ENCODE data around the gene CLCN2.

GRCh38 chr3:184354754-184355153 is 6.7 kb downstream of the CLCN2 start:
- TF ChIP-seq POLR2A (IDR thresholded peaks at IDR 0.05; ENCODE audit: low read depth) (no peak), POLR2AphosphoS5 (IDR thresholded peaks at IDR 0.05) (no peak), EP300 (IDR thresholded peaks at IDR 0.05) (no peak)
- TF ChIP-seq, protein P1, sequence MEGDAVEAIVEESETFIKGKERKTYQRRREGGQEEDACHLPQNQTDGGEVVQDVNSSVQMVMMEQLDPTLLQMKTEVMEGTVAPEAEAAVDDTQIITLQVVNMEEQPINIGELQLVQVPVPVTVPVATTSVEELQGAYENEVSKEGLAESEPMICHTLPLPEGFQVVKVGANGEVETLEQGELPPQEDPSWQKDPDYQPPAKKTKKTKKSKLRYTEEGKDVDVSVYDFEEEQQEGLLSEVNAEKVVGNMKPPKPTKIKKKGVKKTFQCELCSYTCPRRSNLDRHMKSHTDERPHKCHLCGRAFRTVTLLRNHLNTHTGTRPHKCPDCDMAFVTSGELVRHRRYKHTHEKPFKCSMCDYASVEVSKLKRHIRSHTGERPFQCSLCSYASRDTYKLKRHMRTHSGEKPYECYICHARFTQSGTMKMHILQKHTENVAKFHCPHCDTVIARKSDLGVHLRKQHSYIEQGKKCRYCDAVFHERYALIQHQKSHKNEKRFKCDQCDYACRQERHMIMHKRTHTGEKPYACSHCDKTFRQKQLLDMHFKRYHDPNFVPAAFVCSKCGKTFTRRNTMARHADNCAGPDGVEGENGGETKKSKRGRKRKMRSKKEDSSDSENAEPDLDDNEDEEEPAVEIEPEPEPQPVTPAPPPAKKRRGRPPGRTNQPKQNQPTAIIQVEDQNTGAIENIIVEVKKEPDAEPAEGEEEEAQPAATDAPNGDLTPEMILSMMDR (IDR thresholded peaks at IDR 0.05), result no peak

All from esophagus muscularis mucosa (tissue), 4 donors.